A673 (cell line): ENCODE results near the gene EMP3. TPM values are rescaled to one million over a fixed set of nuclear protein-coding genes. Genes with fewer than 3 reads are reported as not detected.

Source experiments
- BruUV-seq: library from RNA; stranded (reverse); fragments of 400-500 nt; replicated peaks from 2 replicates; lab custom pipeline; 2021; lab: Mats Ljungman, UMichigan
- CTCF ChIA-PET: fragments of 300-600 bp; sonication (Branson Sonifier 250); formaldehyde crosslinking; loops from one replicate; lab custom pipeline; 2022; ENCODE audit warnings: antibody characterized with exemption; lab: Charles Lee
- POLR2A ChIA-PET: fragments of 300-600 bp; sonication (Branson Sonifier 250); formaldehyde crosslinking; loops from one replicate; lab custom pipeline; 2022; ENCODE audit warnings: antibody characterized with exemption; ENCODE audit not compliant: low non-redundant PET; lab: Charles Lee
- DNase-seq: peaks from one replicate; pipeline ENCODE4 v3.0.0-alpha.2; 2015; ENCODE audit warnings: low spot score
- H3K27ac ChIP-seq: fragments of 200-600 bp; sonication (generic); 2 replicates; pipeline ENCODE4 v1.5.1; 2016; ENCODE audit warnings: mixed run types, low read depth, mild to moderate bottlenecking, mixed read lengths, antibody characterized with exemption, low read length; ENCODE audit not compliant: poor library complexity, severe bottlenecking
- H3K27me3 ChIP-seq: fragments of 200-600 bp; sonication (generic); replicated peaks from 2 replicates; pipeline ENCODE4 v1.6.1; 2017; ENCODE audit warnings: mixed run types, low read depth, mild to moderate bottlenecking, mixed read lengths, antibody characterized with exemption, low read length; ENCODE audit not compliant: insufficient read depth, poor library complexity
- H3K36me3 ChIP-seq: fragments of 200-600 bp; sonication (generic); 2 replicates; pipeline ENCODE4 v1.6.1; 2016; ENCODE audit warnings: mixed run types, mild to moderate bottlenecking, mixed read lengths, antibody characterized with exemption, low read length; ENCODE audit not compliant: insufficient read depth, poor library complexity, severe bottlenecking
- H3K4me1 ChIP-seq: fragments of 200-600 bp; sonication (generic); 2 replicates; pipeline ENCODE4 v1.6.1; 2017; ENCODE audit warnings: mixed run types, mild to moderate bottlenecking, mixed read lengths, antibody characterized with exemption, low read length; ENCODE audit not compliant: insufficient read depth, poor library complexity, severe bottlenecking
- H3K4me3 ChIP-seq: fragments of 200-600 bp; sonication (generic); 2 replicates; pipeline ENCODE4 v1.5.1; 2016; ENCODE audit warnings: low read depth, mixed run types, mild to moderate bottlenecking, mixed read lengths, low read length; ENCODE audit not compliant: poor library complexity, severe bottlenecking
- H3K9me3 ChIP-seq: fragments of 200-600 bp; sonication (generic); 2 replicates; pipeline ENCODE4 v1.6.1; 2016; ENCODE audit warnings: mixed run types, low read depth, mild to moderate bottlenecking, mixed read lengths, antibody characterized with exemption, low read length; ENCODE audit not compliant: poor library complexity, severe bottlenecking
- CTCF ChIP-seq: fragments of 300-800, 200-600 bp; sonication (generic); conservative IDR thresholded peaks from 2 replicates; pipeline ENCODE4 v1.5.1; 2017; ENCODE audit warnings: low read depth, mild to moderate bottlenecking, antibody characterized with exemption, low read length, moderate library complexity, mixed read lengths
- EZH2 ChIP-seq: fragments of 200-600 bp; sonication (generic); IDR thresholded peaks from 2 replicates; pipeline ENCODE4 v1.6.1; 2017; ENCODE audit warnings: borderline replicate concordance, low read depth, mild to moderate bottlenecking, mixed read lengths, antibody characterized with exemption, low read length; ENCODE audit not compliant: poor library complexity, severe bottlenecking
- intact Hi-C: fragments of 100-400 bp; cut with micrococcal nuclease; formaldehyde crosslinking; loops from one replicate; pipeline ENCODE4 v1.10.0; 2022; ENCODE audit not compliant: unreplicated experiment
- total RNA-seq: library from RNA; stranded (reverse); gene quantifications from 2 replicates; pipeline ENCODE4 v1.2.3, GENCODE V29; 2021

Gene EMP3
- total RNA-seq, 1 experiment from 2014 or later: 187 TPM

DNA sequence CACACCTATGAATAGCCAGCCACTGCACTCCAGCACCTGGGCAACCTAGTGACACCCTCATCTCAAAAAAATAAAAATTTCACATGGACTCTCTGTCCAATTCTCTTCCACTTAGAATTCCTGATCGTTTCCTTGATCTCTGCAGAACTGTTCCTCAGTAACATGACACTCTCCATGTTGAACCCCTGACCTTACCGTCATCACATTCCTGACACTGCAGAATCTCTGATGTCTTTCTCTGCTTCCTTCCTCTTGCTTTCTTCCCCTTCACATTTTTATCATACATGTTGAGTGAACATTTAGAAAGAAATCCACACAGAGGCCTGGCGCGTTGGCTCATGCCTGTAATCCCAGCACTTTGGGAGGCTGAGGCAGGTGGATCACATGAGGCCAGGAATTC is 40.5 kb upstream of the EMP3 start:
- no TSS peak for BruUV-seq
- CTCF ChIA-PET: no interaction called here
- Histone ChIP-seq H3K4me3 (no peak overlapping the region), H3K27ac (no peak overlapping the region), H3K4me1 (no peaks in the 10 kb centered on the region), H3K9me3 (peaks cover 17% of the 10 kb centered on the region), H3K36me3 (peaks cover 49% of the 10 kb centered on the region), H3K27me3 (no peaks in the 10 kb centered on the region)
- DNase-seq: no peak
- intact Hi-C loops: no loop called here
- TF ChIP-seq EZH2: no peak
- no peak for TF ChIP-seq CTCF
- POLR2A ChIA-PET: no interaction called here

GRCh38 chr19:48287748-48288147 is 37.6 kb upstream of the EMP3 start:
- no peak overlapping the region for H3K27ac ChIP-seq
- H3K36me3 ChIP-seq: peaks cover 41% of the 10 kb centered on the region
- no peak overlapping the region for H3K4me3 ChIP-seq
- peaks cover 17% of the 10 kb centered on the region for H3K9me3 ChIP-seq
- BruUV-seq: no TSS peak
- H3K27me3 ChIP-seq: no peaks in the 10 kb centered on the region
- H3K4me1 ChIP-seq: no peaks in the 10 kb centered on the region
- CTCF ChIA-PET: no interaction called here
- POLR2A ChIA-PET: no interaction called here
- DNase-seq: no peak
- TF ChIP-seq EZH2: no peak
- TF ChIP-seq CTCF: no peak
- intact Hi-C loops: no loop called here

GRCh38 chr19:48290401-48290770 is 35.0 kb upstream of the EMP3 start:
- Histone ChIP-seq H3K27me3 (no peaks in the 10 kb centered on the region), H3K4me3 (peak overlapping the region; percentile 69), H3K9me3 (peaks cover 10% of the 10 kb centered on the region), H3K4me1 (no peaks in the 10 kb centered on the region), H3K27ac (no peak overlapping the region), H3K36me3 (peaks cover 16% of the 10 kb centered on the region)
- ChIA-PET CTCF (interaction anchor here (0.7 to 1.9 kb wide), 2 partner anchors 13 to 19 kb away, joined by 3 to 5 read pairs; no protein-coding TSS in a partner anchor), POLR2A (no interaction called here)
- no peak for TF ChIP-seq EZH2
- TF ChIP-seq CTCF: peak; percentile 19; the same call in 1 of the 2 replicates
- peak; percentile 36 for DNase-seq
- no TSS peak for BruUV-seq
- intact Hi-C loops: no loop called here
